ENCODE measurements around the gene MRPS35.

Gene MRPS35

GRCh38 chr12:27710592-27711316, at the start of gene MRPS35:
MRPS35 (plus strand) TSS chr12:27710832; CDS start chr12:27710844, 12 bp downstream.
- Histone ChIP-seq H3K27me3 (replicated peaks; ENCODE audit: control insufficient read depth, insufficient read depth, low read length) (no peaks in the 10 kb centered on the region), H3K4me3 (replicated peaks; ENCODE audit: low read depth, low read length) (peak within 1 kb of the TSS; percentile 96), H3K36me3 (ENCODE audit: control insufficient read depth, insufficient read depth, low read length) (peaks cover 5% of the 10 kb centered on the region)
- TF ChIP-seq, protein P1, sequence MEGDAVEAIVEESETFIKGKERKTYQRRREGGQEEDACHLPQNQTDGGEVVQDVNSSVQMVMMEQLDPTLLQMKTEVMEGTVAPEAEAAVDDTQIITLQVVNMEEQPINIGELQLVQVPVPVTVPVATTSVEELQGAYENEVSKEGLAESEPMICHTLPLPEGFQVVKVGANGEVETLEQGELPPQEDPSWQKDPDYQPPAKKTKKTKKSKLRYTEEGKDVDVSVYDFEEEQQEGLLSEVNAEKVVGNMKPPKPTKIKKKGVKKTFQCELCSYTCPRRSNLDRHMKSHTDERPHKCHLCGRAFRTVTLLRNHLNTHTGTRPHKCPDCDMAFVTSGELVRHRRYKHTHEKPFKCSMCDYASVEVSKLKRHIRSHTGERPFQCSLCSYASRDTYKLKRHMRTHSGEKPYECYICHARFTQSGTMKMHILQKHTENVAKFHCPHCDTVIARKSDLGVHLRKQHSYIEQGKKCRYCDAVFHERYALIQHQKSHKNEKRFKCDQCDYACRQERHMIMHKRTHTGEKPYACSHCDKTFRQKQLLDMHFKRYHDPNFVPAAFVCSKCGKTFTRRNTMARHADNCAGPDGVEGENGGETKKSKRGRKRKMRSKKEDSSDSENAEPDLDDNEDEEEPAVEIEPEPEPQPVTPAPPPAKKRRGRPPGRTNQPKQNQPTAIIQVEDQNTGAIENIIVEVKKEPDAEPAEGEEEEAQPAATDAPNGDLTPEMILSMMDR (IDR thresholded peaks at IDR 0.05; ENCODE audit: insufficient read depth, low read length, poor library complexity, severe bottlenecking), result no peak
- DNase-seq (ENCODE audit: extremely low read depth, insufficient read length), result peak; percentile 95

DNA sequence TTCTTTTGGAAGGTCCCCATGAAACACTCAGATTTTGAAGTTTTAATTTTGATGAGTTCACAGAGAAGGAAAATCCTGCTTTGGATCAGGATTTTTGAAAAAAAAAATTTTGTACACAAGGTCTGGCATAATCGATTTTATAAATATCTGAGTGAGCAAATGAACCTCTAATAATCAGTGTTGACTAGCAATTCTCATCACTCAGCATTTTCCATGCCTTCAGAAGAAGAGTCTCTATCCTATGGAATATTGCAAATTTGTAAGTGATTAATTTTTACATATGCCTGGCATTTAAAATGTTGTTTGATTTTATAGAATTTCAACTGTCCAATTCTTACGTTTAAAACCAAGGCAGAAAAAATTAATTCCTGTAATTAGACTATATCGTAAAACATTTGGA, 44.9 kb upstream of the MRPS35 start:
- Histone ChIP-seq H3K27me3 (replicated peaks; ENCODE audit: control insufficient read depth, insufficient read depth, low read length) (no peaks in the 10 kb centered on the region), H3K4me3 (replicated peaks; ENCODE audit: low read depth, low read length) (no peak overlapping the region), H3K36me3 (ENCODE audit: control insufficient read depth, insufficient read depth, low read length) (peaks cover 2% of the 10 kb centered on the region)
- TF ChIP-seq, protein P1 (IDR thresholded peaks at IDR 0.05; ENCODE audit: insufficient read depth, low read length, poor library complexity, severe bottlenecking), result no peak
- DNase-seq (ENCODE audit: extremely low read depth, insufficient read length), result no peak

GRCh38 chr12:27666510-27666909, 44.1 kb upstream of the MRPS35 start:
- DNase-seq (ENCODE audit: extremely low read depth, insufficient read length), result no peak
- Histone ChIP-seq H3K4me3 (replicated peaks; ENCODE audit: low read depth, low read length) (no peak overlapping the region), H3K27me3 (replicated peaks; ENCODE audit: control insufficient read depth, insufficient read depth, low read length) (no peaks in the 10 kb centered on the region), H3K36me3 (ENCODE audit: control insufficient read depth, insufficient read depth, low read length) (peaks cover 2% of the 10 kb centered on the region)
- TF ChIP-seq, protein P1 (IDR thresholded peaks at IDR 0.05; ENCODE audit: insufficient read depth, low read length, poor library complexity, severe bottlenecking), result no peak

GRCh38 chr12:27667540-27667939, 43.1 kb upstream of the MRPS35 start:
- DNase-seq (ENCODE audit: extremely low read depth, insufficient read length), result no peak
- Histone ChIP-seq H3K27me3 (replicated peaks; ENCODE audit: control insufficient read depth, insufficient read depth, low read length) (no peaks in the 10 kb centered on the region), H3K4me3 (replicated peaks; ENCODE audit: low read depth, low read length) (no peak overlapping the region), H3K36me3 (ENCODE audit: control insufficient read depth, insufficient read depth, low read length) (peaks cover 2% of the 10 kb centered on the region)
- TF ChIP-seq, protein P1 (IDR thresholded peaks at IDR 0.05; ENCODE audit: insufficient read depth, low read length, poor library complexity, severe bottlenecking), result no peak

DNA sequence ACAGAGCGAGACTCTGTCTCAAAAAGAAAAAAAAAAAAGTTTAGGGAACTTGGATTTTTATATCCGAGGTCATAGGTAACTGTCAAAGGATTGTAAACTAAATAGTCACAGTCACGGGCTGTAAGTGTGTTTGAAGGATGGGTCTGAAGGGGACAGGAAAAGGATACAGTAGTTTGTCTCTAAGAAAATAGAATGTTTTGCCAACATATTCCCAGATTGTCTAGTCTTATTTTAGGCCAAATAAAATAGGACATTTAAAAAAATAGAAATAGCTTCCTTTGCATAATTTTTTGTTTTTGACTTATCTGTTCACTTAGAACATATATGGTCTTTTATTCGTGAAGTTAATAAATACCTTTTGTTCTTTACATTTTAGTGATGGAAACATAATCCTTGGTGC, 38.6 kb upstream of the MRPS35 start:
- TF ChIP-seq, protein P1 (IDR thresholded peaks at IDR 0.05; ENCODE audit: insufficient read depth, low read length, poor library complexity, severe bottlenecking), result no peak
- DNase-seq (ENCODE audit: extremely low read depth, insufficient read length), result no peak
- peaks cover 4% of the 10 kb centered on the region for H3K36me3 ChIP-seq (ENCODE audit: control insufficient read depth, insufficient read depth, low read length)
- no peak overlapping the region for H3K4me3 ChIP-seq (replicated peaks; ENCODE audit: low read depth, low read length)
- H3K27me3 ChIP-seq (replicated peaks; ENCODE audit: control insufficient read depth, insufficient read depth, low read length), result no peaks in the 10 kb centered on the region
